Stimulated activated CD4-positive, alpha-beta T cell treated with anti-CD3 and anti-CD28 coated beads, Interleukin-15, amount 100 ng/mL, for 48 hours (primary cell): ENCODE results near the gene GYPA.
"Not testable (repeated sequence)": the region's sequence is repeated elsewhere in the genome, so short reads cannot be mapped to it uniquely, and the experiment has no call there.

Experiments
- DNase-seq, 2 donors: peaks; one replicate each; pipeline ENCODE4 v3.0.0-alpha.2; 2020; ENCODE audit warnings: low read depth in 2 of 2

The GYPA gene

GRCh38 chr4:144128709-144129320 lies 11.7 kb downstream of the GYPA start:
- not testable (repeated sequence) for DNase-seq

DNA sequence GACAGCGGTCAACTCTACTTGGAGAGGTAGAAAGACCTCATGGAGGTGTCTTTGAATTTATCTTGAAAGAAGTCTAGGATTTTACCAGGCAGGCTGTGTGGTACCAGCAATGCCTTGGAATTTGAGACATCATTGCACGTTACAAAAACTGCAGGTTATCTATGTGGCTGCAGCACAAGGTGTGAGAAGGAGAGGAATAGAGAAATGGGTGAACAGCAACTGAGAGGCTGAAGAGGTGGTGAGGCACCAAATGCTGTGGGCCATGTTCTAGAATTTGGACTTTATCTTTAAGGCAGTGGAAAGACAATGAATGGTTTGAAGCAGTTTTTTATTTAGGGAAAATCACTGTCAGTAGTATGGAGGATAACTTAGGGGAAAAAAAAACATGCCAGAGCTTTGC lies 15.4 kb downstream of the GYPA start:
- DNase-seq = not testable (repeated sequence)

DNA sequence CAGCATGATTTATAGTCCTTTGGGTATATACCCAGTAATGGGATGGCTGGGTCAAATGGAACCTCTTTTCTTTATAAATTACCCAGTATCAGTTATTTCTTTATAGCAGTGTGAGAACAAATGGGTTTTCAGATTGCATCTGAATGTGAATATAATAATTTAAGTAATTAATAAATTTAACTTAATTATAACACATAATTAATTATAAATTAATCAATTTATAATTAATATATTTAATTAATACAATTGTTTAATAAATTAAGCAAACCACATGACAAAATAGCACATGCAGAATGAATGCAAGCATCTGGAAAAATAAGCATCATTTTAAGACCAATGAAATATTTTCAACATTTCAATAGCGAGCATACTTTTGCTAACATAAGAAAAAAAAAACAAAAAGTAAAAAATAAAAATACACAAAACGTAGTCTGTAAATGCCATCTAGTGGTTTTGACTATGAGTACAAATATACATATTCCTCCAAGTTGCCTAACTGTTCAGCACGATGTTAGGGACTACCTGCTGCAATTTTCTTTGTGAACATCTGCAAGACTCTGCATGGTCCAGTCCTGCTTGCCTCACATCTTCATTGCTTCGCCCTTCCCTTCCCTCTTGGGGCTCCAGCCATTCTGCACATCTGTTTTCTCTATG lies 16.4 kb downstream of the GYPA start:
- not testable (repeated sequence) for DNase-seq

GRCh38 chr4:144123269-144123668 lies 17.2 kb downstream of the GYPA start:
- DNase-seq = not testable (repeated sequence)

- not testable (repeated sequence) for DNase-seq
Measured at GRCh38 chr4:144119752-144120151, 20.8 kb downstream of the GYPA start.

DNA sequence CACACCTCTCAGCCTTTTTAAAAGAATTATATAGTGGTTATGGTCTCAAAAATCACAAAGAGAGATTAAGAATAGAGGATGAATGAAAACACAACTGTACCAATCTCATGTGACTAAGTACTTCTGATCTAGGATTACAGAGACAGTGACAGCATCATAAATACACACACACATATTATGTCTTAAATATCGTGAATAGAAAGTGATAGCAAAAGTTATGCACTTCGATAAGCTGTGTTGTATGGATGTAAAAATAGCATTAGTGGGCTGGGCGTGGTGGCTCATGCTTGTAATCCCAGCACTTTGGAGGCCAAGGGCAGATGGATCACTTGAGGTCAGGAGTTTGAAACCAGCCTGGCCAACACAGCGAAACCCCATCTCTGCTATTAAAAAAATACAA lies 25.0 kb downstream of the GYPA start:
- DNase-seq = no peak

- no peak for DNase-seq
Measured at GRCh38 chr4:144113546-144113945, 27.0 kb downstream of the GYPA start.

GRCh38 chr4:144104509-144105130 lies 35.9 kb downstream of the GYPA start:
- no peak for DNase-seq

GRCh38 chr4:144097776-144098175 lies 42.7 kb downstream of the GYPA start:
- not testable (repeated sequence) for DNase-seq

DNA sequence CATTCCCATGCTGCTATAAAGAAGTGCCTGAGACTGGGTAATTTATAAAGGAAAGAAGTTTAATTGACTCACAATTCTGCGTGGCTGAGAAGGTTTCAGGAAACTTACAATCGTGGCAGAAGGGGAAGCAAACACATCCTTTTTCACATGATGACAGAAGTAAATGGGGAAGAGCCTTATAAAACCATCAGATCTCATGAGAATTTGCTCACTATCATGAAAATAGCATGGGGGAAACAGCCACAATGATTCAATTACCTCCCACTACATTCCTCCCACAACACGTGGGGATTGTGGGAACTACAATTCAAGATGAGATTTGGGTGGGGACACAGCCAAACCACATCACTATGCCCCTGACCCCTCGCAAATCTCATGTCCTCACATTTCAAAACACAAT lies 46.5 kb downstream of the GYPA start:
- not testable (repeated sequence) for DNase-seq

GRCh38 chr4:144091181-144091580 lies 49.3 kb downstream of the GYPA start:
- not testable (repeated sequence) for DNase-seq

- no peak for DNase-seq
Measured at GRCh38 chr4:144090744-144091143, 49.8 kb downstream of the GYPA start.

DNA sequence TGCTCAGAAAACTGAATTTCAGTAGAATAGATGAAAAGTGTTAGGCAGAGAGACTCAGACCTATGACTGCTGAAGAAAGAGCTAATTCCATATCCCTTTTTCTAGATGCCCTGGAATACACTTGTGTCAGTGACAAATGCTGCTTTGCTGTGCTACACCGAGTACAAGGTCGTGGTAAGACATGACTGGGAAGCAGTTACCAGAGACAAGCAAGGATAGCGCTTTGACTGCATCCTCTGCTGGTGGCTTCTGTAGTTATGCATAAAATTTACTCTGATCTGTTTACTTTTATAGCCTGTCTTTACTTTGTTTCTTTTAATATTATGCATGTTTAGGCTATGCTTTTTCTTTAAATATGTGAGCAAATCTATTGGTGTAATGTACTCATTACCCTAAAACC lies 58.5 kb downstream of the GYPA start:
- not testable (repeated sequence) for DNase-seq

DNA sequence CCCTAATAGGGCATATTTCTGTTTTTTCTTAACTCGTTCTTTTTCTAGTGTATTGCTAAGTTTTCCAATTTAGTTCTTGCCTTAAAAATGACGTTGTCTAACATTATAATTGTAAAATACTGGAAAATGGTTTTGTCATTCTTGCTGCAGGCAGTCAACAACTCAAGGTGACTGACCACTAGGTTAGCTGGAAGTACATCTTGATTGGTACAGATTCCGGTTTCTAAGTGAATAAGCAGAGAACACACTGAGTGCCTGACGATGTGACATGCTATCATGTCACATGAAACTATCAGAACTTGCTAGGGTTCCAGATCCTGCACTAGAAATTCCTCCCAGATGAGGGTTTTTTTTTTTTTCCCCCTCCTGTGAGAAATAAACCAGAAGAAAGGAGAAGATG lies 60.4 kb downstream of the GYPA start:
- DNase-seq = not testable (repeated sequence)

GRCh38 chr4:144078746-144079145 lies 61.8 kb downstream of the GYPA start:
- DNase-seq = not testable (repeated sequence)

GRCh38 chr4:144061556-144061955 lies 79.0 kb downstream of the GYPA start:
- DNase-seq = not testable (repeated sequence)

DNA sequence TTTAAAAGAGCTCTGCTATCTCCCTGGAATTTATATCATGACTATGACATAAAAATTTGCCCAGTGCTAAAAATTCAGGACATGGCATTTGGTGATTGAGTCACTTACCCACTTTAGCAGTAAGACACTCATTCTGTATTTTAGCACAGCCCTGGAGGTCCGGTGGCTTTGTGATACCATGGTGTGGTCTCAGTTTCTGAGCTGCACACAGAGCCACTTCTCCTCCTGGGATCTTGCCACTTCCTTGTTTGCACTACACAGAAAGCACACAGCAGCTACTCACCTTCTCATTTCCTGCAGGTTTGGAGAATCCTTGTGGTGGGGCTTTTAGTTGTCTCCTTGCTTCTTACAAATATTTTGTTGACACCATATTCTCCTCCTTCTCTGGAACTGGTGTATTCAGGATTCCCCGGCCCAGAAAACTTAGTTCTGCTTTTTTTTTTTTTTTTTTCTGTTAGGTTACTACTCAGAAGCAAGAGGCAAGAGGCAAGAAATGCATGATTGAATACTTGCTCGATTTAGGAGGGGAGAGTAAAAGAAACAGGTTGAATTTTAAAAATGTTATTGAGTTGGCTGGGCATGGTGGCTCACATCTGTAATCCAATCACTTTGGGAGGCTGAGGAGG lies 80.2 kb downstream of the GYPA start:
- DNase-seq = not testable (repeated sequence)
